Measurements from ENCODE around the gene MAD2L1BP.
A peak's percentile ranks its signal among the peaks of the same experiment; 100 is the strongest.

MAD2L1BP gene

DNA sequence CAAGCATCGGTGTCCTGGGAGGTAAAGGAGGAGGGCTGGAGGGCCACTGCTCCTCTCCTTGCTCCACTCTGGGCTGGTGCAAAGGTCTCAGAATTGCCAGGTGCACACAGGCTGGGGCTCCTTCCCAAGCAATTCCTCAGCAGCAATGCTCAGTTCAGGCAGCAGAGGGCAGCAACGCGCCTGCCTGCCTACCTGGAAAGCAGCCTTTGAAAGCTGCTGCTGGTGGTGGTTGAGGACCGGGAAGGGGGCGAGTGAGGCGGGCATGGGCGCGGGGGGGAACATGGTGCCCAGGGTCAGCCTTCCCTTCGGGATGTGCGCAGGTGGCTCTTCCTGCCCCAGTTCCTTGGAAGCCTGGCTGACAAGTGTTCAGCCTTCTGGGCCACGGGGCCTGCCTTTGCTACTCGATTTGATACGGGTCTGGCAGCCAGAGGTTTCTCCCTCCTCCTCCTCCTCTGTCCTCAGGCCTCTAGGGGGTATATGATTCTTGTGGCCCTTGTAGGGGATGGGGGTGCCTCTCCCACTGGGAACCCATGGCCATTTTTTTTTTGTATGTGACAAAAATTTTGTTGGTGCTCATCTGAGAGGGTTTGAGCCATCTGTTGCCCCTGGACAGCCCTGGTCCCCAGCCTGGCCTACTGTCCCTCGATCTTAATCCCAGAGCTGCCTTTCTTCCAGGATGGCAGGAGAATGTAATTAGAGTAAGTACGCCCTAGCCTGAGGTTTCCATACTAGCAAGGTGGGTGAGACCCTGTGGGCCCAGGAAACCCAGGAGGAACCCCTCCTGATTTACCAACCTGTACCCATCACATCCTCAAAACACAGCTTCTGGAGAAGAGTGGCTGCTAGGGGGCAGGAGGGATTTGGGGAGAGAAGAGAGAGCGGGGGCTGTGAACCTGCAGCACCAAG is 31.9 kb downstream of the MAD2L1BP start:
- peak; percentile 55 for DNase-seq (ENCODE audit: low read depth)

DNA sequence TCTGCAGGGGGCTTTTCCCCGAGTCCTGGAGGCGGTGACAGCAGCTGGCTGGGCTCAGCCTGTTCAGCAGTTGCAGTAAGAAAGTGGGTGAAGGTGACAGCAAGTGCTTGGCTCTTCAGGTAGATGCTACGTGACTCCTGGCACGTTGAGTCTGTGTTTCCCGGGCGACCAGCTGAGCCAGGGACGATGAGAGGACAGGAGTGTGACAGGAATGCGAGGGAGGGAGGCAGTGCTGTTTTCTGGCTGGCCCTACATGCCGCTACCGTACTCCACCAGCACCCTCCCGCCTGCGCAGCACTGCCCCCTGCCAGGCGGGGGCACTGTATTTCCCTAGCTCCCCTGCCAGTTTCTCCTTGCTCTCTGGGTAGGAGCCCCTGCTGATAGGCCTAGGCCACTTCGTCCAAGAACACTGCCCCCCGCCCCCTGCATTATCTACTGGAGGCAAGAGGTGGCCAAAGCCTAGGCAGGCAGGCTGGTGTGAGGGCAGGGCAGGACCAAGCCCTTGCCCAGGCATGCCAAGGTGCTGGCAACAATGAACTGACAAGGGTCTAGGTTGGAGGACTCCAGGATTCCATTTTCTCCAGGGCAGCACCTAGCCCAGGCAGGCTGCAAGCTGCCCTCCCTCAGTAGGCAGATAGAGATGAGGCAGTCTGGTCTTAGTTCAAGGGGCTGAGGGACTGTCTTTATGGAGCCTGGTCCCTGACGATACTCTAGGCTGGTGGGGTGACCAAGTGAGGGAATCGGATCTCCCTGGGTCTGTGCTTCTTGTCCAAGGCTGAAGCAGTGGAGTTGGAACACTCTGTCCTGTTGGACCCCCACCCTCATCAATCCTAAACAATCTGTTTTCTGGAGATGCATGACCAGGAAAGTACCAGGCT is 32.8 kb downstream of the MAD2L1BP start:
- peak; percentile 46 for DNase-seq (ENCODE audit: low read depth)

DNA sequence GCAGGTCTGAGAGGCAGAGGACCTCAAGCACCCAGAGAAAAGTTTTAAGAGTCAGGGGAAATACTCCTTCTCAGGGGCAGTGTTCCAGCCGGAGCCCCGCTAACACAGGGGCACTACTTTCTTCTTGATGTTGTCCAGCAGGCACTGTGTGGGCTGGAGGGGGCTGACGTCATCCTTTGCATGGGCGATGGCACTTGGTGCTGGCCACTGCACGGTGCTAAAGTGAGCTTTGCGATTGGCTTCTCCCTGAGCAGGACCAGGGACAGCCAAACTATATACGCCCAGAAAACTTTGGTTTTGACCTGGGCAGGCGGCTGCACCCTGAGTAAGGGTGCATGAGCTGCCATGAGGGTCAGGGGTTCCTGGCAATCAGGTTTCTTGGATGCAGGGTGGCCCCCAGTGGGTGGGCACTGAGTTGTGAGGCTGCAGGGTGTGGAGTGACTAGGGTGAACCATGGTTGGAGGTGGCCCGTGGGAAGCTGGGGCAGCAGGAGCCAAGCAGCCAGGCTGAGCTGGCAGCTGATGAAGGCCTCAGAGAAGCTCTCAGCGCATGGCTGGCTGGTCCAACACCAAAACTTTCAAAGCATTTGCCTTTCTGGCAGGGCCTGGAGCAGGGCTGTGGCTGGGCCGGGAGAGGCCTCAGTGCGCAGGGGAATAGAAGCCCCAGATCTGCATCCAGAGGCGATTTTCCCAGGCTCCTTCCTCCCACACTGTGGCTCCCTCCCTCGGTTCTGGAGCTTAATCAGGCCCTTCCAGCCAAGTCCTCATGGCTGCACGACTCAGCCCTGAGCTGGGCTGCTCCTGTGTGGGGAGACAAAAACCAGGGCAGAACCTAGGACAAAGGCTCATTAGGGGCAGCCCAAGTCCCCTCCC is 33.6 kb downstream of the MAD2L1BP start:
- DNase-seq (ENCODE audit: low read depth), result no peak

DNA sequence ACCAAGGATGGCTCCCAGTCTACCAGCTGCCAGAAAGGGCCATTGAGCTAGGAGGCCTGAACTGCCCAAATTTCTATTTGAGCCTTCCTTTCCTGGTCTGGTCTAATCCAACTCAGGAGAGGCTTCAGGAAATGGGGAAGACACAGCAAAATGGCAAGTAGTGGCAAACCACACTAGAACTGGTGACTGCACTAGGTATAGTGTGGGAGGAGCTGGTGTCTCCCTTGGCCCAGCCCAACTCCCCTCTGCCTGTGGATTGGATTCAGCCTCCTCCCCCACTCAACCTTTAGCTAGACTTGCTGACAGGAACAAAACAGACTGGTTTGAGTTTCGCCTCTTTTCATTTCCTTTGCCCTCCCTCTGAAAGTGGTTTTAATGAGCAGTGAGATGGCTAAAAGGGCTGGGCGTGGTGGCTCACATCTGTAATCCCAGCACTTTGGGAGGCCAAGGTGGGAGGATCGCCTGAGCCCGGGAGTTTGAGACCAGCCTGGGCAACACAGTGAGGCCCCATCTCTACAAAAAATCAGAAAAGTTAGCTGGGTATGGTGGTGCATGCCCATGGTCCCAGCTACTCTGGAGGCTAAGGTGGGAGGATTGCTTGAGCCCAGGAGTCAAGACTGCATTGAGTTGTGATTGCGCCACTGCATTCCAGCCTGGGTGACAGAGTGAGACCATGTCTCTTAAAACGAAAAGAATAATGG is 34.4 kb downstream of the MAD2L1BP start:
- DNase-seq (ENCODE audit: low read depth), result no peak

DNA sequence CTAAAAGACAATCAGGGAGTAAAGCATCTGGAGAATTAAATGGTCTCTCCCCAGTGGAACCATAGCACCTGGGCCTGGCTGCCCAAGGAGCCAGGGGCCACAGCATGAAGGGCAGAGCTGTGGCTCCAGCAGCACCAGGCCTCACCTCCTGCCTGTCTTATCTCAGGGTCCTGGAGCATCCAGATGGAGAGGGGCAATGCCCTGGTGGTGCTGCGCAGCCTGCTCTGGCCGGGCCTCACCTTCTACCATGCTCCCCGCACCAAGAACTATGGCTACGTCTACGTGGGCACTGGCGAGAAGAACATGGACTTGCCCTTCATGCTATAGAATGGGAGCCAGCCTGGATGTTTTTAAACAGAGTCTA is 35.0 kb downstream of the MAD2L1BP start:
- no peak for DNase-seq (ENCODE audit: low read depth)

DNA sequence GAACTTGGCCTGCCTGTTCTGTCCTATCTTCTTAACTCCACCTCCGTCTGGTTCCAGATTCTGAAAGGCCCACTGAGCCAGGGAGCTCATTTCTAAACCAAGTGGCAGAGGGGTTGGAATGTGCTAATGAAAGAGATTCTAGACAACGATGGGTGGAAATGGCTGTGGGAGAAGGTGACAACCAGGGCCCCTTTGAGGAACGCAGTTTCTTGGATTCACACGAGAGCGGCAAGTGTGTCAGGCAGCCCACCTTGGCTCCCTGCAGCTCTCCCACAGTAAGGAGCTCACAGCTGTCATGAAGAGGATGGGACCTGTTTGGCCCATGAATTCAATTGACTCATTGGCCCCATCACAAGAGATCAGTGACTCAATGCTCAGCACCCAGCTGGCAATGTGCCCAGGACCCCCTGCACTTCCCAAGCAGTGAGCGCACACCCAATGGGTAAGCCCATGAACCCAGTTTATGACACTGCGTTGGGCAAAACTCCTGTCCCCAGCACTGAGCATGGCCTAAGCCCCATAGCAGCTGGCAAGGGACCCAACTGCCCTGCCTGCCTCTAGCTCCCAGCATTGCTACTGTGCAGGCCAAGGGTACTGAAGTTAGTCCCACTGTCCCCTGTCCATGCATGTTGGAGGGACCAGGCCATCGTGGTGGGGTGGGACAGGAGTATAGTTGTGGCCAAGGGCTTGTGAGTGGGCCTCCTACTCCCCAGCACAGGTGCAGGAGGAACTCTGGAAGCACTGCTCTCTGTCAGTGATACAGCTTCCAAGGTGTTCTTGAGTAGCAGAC is 35.6 kb downstream of the MAD2L1BP start:
- DNase-seq (ENCODE audit: low read depth), result no peak

DNA sequence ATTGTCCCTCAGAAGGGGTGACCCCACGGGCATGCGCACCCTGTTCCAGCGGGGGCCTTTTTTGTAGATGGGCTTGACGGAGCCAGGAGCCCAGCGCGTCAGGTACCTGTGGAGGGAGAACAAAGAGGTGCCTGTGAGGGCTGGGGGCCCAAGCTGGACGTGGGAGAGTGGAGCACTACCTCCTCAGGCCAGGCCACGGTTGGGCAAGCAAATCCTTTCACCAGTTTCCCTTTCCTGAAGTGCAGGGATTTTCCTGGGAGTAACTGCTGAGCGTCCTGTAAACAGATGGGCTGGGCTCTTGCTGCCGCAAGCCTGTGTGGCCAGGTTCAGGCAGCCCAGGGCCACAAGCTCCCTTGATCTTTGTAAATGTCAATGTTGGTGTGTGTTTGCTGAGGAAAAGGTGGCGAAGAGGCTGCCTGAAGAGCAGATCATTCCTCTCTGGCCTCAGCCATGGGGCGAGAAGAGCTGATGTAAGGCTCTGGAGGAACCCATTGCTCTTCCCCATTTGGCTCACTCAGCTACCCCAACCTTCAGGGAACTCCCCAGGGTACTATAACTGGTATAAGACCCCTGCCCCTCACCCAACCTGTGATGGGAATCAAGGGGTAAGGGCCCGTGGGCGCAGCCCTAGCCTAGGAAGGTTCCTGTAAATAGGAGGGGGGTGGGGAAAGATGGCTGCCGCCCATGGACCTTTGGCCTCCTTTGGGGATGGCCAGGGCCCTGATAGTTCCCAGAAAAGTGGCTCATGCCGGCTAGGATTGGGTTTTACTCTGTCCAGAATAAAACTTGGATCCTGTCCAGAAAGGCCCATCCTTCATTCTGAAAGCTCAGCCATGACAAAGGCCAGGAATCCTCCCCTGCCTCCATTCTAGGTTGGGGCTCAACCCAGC is 36.4 kb downstream of the MAD2L1BP start:
- no peak for DNase-seq (ENCODE audit: low read depth)

DNA sequence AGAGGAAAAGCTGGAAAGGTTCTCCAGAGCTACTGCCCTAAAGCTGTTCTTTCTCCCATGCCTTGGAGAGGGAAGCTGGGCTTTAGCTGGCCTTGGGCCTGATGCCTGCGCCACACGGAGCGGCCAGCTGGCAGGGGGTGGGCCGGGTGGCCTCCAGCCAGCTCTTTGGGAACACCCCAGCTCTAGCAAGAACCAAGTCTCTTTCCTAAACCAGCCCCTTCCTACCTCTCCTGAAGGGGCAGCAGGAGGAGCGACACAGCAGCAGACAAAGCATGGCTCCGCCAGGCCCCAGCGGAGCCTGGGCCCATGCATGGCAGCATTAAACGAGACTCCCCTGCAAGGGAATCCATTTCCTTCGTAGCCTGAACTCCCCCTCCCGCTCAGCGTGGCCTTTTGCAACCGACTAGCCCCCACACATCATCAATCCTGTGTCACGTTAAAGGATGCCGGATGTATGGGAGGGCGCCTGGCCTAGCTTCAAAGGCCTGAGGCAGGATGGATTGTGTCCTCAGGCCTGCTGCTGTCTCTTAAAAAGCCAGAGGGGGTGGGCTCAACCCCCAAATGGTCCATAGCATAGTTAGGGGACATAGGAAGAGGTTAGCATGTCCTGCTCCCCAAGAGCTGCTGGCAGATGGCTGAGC is 37.9 kb downstream of the MAD2L1BP start:
- no peak for DNase-seq (ENCODE audit: low read depth)

DNA sequence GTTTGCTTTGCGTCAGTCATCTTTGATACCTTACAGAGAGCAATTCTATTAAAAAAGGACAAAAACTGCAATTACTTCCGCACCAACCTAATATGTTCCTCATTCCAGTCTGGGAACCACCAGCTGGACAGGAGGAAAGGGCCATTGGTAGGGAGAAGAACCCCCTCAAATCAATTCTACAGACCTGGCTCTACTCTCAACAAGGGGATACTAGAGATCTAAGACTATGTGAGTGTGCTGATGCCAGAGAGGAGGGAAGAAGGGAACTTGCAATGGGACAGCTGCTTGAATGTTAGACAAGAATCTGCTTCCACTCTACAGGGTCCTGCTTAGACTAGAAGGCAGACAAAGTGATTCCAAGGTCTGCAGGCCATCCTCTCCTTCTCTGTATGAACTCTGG is 38.7 kb downstream of the MAD2L1BP start:
- DNase-seq (ENCODE audit: low read depth), result no peak

DNA sequence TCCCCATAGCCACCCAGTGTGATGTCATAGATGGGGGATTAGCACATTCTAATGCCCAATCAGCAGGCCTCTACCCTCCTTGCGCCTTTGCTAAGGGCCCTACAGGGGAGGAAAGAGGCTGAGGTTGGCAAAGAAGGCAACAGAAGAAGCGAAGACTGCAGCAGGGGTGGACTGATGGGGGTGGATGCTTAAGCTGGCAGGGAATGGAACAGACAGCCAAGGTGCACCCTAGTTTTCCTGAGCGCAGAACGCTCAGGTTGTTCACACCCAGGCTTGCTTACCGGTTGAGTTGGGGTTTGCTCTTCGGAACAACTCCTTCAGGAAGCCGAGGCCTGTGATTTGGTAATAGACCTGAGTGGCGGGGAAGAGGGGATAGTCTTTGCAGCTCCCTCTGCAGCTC is 39.3 kb downstream of the MAD2L1BP start:
- no peak for DNase-seq (ENCODE audit: low read depth)

DNA sequence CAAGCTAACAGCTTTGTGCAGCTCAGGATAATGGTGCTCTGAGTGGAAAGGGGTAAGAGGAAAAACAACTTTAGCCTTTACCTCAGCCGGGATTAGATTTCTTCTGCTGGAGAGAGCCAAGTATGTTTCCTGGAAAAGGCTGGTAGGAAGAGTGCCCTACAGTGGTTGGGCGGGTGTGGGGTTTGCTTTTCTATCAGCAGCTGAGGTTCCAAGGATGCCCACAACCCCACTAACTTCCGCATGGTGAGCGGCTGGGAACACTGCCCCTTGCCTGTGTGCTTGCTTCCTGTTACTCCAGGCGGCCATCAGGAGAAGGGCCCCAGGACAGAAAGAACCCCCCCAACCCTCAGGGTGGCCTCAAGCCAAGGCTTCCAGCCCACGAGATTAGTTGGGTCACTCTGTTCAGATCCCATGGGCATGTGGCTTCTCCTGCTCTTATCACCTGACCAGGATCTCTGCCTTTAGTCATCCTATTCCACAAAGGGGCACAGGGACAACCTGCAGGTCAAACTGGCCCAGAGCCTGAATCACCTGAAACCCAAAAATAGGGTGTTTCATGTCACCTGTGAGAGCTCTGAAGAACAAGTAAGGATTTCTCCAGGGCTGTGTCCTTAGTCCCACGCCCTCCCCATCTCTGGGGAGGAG is 41.4 kb downstream of the MAD2L1BP start:
- no peak for DNase-seq (ENCODE audit: low read depth)

DNA sequence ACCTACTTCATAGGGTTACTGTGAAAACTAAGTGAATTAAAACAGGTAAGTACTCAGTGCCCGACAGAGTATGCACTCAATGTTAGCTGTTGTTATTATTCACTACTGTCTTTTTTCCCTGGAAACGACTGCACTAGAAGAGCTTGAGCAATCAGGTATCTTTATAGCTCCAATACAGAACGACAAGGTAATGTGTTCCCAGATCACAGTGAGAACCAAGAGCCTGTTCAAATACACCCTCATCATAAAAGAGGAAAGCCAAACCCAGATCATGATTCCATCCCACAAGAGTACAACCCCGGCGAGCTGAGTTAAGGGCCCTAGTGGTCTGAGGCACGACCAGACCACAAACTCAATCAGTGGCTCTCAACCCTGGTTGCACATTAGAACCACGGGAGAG is 42.1 kb downstream of the MAD2L1BP start:
- no peak for DNase-seq (ENCODE audit: low read depth)

DNA sequence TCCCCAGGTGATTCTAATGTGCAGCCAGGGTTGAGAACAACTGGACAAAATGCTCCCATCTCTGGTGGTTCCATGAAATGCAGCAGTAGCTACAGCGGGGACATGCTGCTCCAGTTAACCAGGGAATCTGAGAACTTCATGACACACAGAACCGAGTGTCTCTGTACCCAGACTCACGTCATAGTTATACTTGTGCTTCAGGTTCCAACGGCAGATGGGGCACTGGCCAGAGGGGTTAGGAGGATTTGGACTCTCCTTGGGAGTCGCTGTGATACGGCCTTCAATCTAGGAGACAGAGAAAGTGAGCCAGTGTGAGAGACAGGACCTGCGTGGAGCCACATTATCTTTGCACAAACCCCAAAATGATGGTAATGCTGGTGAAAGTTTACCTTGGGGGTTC is 42.7 kb downstream of the MAD2L1BP start:
- DNase-seq (ENCODE audit: low read depth), result no peak

DNA sequence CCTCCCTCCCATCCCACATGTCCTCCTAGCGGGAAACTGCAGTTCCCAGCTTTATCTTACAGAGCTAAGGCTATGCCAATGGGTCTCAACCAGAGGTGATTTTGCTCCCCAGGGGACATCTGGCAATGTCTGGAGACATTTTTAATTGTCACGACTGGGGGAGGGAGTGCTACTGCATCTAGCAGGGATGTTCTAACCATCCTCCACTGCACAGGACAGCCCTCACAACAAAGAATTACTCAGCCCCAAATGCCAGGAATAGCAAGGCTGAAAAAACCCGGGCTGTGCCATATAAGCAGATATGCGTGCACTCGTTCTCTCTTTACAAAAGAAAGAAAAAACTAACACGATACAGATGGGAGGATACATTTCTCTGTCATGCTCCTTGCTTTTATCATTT is 43.4 kb downstream of the MAD2L1BP start:
- DNase-seq (ENCODE audit: low read depth), result no peak

DNA sequence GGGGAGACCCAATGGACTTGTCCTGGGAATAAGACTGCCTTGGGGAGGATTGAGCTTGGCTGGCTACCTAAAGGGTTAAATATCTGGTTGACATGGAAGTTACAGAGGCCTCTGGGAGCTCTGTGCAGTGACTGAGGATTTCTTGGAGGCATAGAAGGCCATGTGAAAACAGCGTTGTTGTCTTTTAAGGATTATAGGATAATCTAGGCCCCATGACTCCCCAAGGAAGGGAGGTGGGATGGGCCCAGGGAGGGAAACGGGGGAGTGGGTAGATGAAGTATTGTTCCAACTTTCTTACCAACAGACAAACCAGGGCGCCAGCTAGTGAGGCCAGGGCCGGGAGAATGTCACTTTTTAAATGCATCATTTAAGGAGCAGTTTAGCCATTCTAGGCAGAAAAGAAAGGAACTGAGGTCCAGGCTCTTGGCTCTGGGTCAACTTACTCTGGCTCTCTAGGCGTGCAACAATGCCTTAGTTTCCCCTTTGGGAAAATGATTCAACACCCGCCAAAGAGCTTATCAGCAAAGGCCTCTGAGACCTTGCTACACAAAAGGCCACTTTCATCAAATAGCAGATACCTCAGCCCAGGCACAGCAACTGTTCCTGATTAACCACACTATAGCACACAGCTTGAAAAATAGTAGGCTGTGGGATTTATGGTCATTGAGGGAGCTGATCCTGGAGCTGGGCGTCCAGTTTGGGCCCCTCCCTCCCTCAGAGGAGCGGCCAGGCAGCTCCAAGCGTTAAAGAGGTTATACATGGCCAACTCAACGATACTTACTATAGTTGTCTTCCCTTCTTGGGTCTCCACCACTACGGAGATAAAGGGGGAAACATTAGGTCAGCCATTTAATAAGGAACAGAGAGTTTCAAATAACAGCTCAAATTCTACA is 44.9 kb downstream of the MAD2L1BP start:
- DNase-seq (ENCODE audit: low read depth), result no peak

DNA sequence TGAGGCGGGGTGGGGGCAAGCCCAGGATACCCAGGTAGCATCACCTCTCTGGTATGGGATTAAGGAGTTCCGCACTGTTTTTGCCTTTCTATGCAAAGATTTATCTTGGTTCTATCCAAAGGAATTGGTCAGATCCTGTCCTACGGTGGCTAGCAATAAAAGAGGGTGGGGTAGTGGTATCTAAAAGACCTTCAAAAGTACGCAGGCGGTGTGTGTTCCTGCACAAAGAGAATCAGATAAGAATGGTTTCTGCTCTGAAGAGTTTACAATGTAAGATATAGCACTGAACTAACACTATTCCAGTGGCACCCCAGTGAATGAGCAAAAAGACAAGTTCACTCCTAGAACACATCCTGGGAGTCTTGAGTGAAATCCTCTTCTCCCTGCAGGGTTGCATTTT is 45.7 kb downstream of the MAD2L1BP start:
- no peak for DNase-seq (ENCODE audit: low read depth)

DNA sequence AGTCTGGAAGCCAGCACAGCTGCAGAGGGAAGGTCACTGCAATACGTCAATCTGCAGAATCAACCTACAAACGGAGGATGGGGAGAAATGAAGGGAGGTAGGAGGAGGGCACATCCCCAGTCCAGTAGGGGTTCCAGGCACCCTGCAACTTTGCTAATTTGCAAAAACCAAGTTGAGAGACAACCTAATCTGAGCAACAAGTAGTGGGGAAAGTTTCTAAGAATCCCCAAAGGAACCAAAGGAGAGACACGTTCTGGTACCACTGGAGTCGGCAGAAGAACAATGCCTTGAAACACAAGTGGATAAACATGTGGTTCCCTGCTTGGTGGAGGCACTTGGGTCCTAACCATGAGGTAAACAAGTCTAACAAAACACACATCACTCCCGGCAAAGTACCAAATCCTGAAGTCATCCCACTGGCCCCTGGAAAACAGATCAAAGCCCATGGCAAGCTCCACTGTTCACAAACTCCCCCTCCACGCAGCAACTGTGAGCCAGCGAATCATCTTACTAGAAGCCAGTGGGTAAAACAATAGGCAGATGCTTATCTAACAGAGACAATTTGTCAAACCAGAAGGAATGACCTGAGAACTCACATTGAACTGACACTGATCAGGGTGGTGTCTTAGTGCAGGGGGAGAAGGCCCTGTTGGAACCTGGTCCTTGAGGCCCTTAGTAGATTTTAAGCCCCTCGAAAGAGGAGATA is 47.2 kb downstream of the MAD2L1BP start:
- DNase-seq (ENCODE audit: low read depth), result no peak

Data from iris pigment epithelial cell (primary cell).